Panc1 (cell line): ENCODE measurements around the gene SSR1. TPM values are rescaled to one million over a fixed set of nuclear protein-coding genes. Genes with fewer than 3 reads are reported as not detected.

Experiments
- ATAC-seq: fragments of 200-7000 bp; cut with Tn5 transposase; 2 replicates; pipeline ENCODE4 v1.9.1; 2020; ENCODE audit warnings: mild to moderate bottlenecking, moderate library complexity
- BruUV-seq: library from RNA; stranded (reverse); fragments of 400-500 nt; replicated peaks from 2 replicates; lab custom pipeline; 2021; lab: Mats Ljungman, UMichigan
- CTCF ChIA-PET: fragments of 300-600 bp; sonication (Branson Sonifier 250); formaldehyde crosslinking; loops from one replicate; lab custom pipeline; 2022; ENCODE audit warnings: antibody characterized with exemption; lab: Charles Lee
- POLR2A ChIA-PET: fragments of 300-600 bp; sonication (Branson Sonifier 250); formaldehyde crosslinking; loops from one replicate; lab custom pipeline; 2022; ENCODE audit warnings: antibody characterized with exemption; lab: Charles Lee
- DNase-seq: peaks from one replicate; pipeline ENCODE4 v3.0.0-alpha.2; 2010; ENCODE audit warnings: low read depth, low spot score
- H3K27ac ChIP-seq: 2 replicates; pipeline ENCODE4 v1.5.1; 2011; ENCODE audit warnings: mild to moderate bottlenecking, low read length, inconsistent platforms
- H3K27me3 ChIP-seq: fragments of 200-500 bp; sonication (Bioruptor generic); 2 replicates; pipeline ENCODE4 v1.6.0; 2014; ENCODE audit warnings: low read length, inconsistent platforms; ENCODE audit not compliant: control insufficient read depth, insufficient read depth
- H3K36me3 ChIP-seq: fragments of 200-500 bp; sonication (Bioruptor generic); 2 replicates; pipeline ENCODE4 v1.5.1; 2014; ENCODE audit warnings: inconsistent platforms, mild to moderate bottlenecking, low read length, moderate library complexity; ENCODE audit not compliant: control insufficient read depth, insufficient read depth
- H3K4me1 ChIP-seq: 2 replicates; pipeline ENCODE4 v1.5.1; 2011; ENCODE audit warnings: inconsistent platforms, mild to moderate bottlenecking, low read length, moderate library complexity; ENCODE audit not compliant: control insufficient read depth, insufficient read depth
- H3K4me3 ChIP-seq, 2 experiments: 2 replicates each; pipeline ENCODE4 v1.5.1; 2011 to 2012; ENCODE audit warnings: low read depth in 2 of 2, low read length in 2 of 2, mild to moderate bottlenecking in 2 of 2, inconsistent platforms in 1 of 2, moderate library complexity in 1 of 2
- H3K9me3 ChIP-seq: fragments of 200-500 bp; sonication (Bioruptor generic); 2 replicates; pipeline ENCODE4 v1.5.1; 2014; ENCODE audit warnings: low read depth, mild to moderate bottlenecking, inconsistent platforms, low read length, moderate library complexity; ENCODE audit not compliant: control insufficient read depth, insufficient read depth
- POLR2AphosphoS5 ChIP-seq: IDR thresholded peaks from 2 replicates; pipeline ENCODE4 v1.6.1; 2012; ENCODE audit warnings: mild to moderate bottlenecking, low read depth, low read length, moderate library complexity
- SIN3A ChIP-seq: IDR thresholded peaks from 2 replicates; pipeline ENCODE4 v1.6.1; 2012; ENCODE audit warnings: low read depth, mild to moderate bottlenecking, low read length, moderate library complexity, borderline replicate concordance; ENCODE audit not compliant: insufficient read depth
- TCF7L2 ChIP-seq: IDR thresholded peaks from 2 replicates; pipeline ENCODE4 v1.6.1; 2011; ENCODE audit warnings: mild to moderate bottlenecking, low read depth, low read length, inconsistent platforms
- in situ Hi-C: cut with HindIII; loops from 2 replicates; pipeline ENCODE4 v1.10.0; 2016; ENCODE audit warnings: low sequenced_read_pairs, low pct_unique_long_range_greater_than_20kb
- intact Hi-C: fragments of 100-400 bp; cut with micrococcal nuclease; formaldehyde crosslinking; loops from one replicate; pipeline ENCODE4 v1.10.0; 2022; ENCODE audit not compliant: unreplicated experiment
- total RNA-seq: library from RNA; stranded (reverse); gene quantifications from one replicate; pipeline ENCODE4 v1.2.1, GENCODE V29; 2021; ENCODE audit not compliant: unreplicated experiment
- TF ChIP-seq, protein P1 (sequence below), 2 experiments: IDR thresholded peaks; 2 replicates each; pipeline ENCODE4 v1.6.1; 2011 to 2012; ENCODE audit warnings: low read depth in 2 of 2, control low read depth in 1 of 2, low read length in 1 of 2, mild to moderate bottlenecking in 1 of 2, moderate library complexity in 1 of 2; ENCODE audit not compliant: insufficient read depth in 1 of 2
- TF ChIP-seq, protein P2 (sequence below): fragments of 450-650 bp; IDR thresholded peaks from 2 replicates; pipeline ENCODE4 v1.5.1; 2017; ENCODE audit warnings: mild to moderate bottlenecking

The SSR1 gene
- total RNA-seq, 1 experiment from 2014 or later: 119 TPM

GRCh38 chr6:7307533-7307932 lies 5.5 kb downstream of the SSR1 start:
- intact Hi-C loops (no loop called here), in situ Hi-C loops (no loop called here)
- ATAC-seq (no peak), DNase-seq (no peak)
- Histone ChIP-seq H3K36me3 (peaks cover 34% of the 10 kb centered on the region), H3K9me3 (no peaks in the 10 kb centered on the region), H3K4me3 (no peak overlapping the region), H3K4me1 (peaks cover 3% of the 10 kb centered on the region; the same call in 1 of the 2 replicates), H3K27me3 (no peaks in the 10 kb centered on the region), H3K27ac (no peak overlapping the region)
- BruUV-seq: no TSS peak
- CTCF ChIA-PET: no interaction called here
- TF ChIP-seq TCF7L2 (no peak), SIN3A (no peak), POLR2AphosphoS5 (no peak)
- TF ChIP-seq, protein P1, sequence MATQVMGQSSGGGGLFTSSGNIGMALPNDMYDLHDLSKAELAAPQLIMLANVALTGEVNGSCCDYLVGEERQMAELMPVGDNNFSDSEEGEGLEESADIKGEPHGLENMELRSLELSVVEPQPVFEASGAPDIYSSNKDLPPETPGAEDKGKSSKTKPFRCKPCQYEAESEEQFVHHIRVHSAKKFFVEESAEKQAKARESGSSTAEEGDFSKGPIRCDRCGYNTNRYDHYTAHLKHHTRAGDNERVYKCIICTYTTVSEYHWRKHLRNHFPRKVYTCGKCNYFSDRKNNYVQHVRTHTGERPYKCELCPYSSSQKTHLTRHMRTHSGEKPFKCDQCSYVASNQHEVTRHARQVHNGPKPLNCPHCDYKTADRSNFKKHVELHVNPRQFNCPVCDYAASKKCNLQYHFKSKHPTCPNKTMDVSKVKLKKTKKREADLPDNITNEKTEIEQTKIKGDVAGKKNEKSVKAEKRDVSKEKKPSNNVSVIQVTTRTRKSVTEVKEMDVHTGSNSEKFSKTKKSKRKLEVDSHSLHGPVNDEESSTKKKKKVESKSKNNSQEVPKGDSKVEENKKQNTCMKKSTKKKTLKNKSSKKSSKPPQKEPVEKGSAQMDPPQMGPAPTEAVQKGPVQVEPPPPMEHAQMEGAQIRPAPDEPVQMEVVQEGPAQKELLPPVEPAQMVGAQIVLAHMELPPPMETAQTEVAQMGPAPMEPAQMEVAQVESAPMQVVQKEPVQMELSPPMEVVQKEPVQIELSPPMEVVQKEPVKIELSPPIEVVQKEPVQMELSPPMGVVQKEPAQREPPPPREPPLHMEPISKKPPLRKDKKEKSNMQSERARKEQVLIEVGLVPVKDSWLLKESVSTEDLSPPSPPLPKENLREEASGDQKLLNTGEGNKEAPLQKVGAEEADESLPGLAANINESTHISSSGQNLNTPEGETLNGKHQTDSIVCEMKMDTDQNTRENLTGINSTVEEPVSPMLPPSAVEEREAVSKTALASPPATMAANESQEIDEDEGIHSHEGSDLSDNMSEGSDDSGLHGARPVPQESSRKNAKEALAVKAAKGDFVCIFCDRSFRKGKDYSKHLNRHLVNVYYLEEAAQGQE (IDR thresholded peaks at IDR 0.05; ENCODE audit: insufficient read depth in 1 of 2, low read depth in 2 of 2, low read length in 1 of 2): no peak
- TF ChIP-seq, protein P2, sequence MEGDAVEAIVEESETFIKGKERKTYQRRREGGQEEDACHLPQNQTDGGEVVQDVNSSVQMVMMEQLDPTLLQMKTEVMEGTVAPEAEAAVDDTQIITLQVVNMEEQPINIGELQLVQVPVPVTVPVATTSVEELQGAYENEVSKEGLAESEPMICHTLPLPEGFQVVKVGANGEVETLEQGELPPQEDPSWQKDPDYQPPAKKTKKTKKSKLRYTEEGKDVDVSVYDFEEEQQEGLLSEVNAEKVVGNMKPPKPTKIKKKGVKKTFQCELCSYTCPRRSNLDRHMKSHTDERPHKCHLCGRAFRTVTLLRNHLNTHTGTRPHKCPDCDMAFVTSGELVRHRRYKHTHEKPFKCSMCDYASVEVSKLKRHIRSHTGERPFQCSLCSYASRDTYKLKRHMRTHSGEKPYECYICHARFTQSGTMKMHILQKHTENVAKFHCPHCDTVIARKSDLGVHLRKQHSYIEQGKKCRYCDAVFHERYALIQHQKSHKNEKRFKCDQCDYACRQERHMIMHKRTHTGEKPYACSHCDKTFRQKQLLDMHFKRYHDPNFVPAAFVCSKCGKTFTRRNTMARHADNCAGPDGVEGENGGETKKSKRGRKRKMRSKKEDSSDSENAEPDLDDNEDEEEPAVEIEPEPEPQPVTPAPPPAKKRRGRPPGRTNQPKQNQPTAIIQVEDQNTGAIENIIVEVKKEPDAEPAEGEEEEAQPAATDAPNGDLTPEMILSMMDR: no peak
- POLR2A ChIA-PET: no interaction called here

- Histone ChIP-seq H3K27ac (no peak overlapping the region), H3K4me3 (no peak overlapping the region), H3K36me3 (peaks cover 48% of the 10 kb centered on the region), H3K9me3 (no peaks in the 10 kb centered on the region), H3K4me1 (no peaks in the 10 kb centered on the region), H3K27me3 (no peaks in the 10 kb centered on the region)
- intact Hi-C loops (no loop called here), in situ Hi-C loops (no loop called here)
- ChIA-PET POLR2A (no interaction called here), CTCF (no interaction called here)
- BruUV-seq: no TSS peak
- DNase-seq (no peak), ATAC-seq (no peak)
- TF ChIP-seq POLR2AphosphoS5 (no peak), TCF7L2 (no peak), SIN3A (no peak)
- TF ChIP-seq, protein P1 (IDR thresholded peaks at IDR 0.05; ENCODE audit: insufficient read depth in 1 of 2, low read depth in 2 of 2, low read length in 1 of 2): no peak
- TF ChIP-seq, protein P2: no peak
Measured at GRCh38 chr6:7304821-7305220, 8.2 kb downstream of the SSR1 start.
